HEK293 (cell line): ENCODE measurements around the gene RAC2.

Source experiments
- CTCF ChIP-seq: fragments of 450-650 bp; formaldehyde crosslinking; IDR thresholded peaks from 2 replicates; pipeline ENCODE4 v1.5.1; 2016; ENCODE audit warnings: missing biosample characterization, missing genetic modification characterization
- HOXD13 ChIP-seq: sonication (generic); formaldehyde crosslinking; IDR thresholded peaks from 2 replicates; pipeline ENCODE4 v1.8.0; 2022; ENCODE audit warnings: missing genetic modification reagents, borderline replicate concordance
- REST ChIP-seq: fragments of 450-650 bp; formaldehyde crosslinking; IDR thresholded peaks from 2 replicates; pipeline ENCODE4 v1.5.1; 2016; ENCODE audit warnings: missing biosample characterization, missing genetic modification characterization
- SP2 ChIP-seq: fragments of 450-650 bp; formaldehyde crosslinking; IDR thresholded peaks from 2 replicates; pipeline ENCODE4 v1.5.1; 2016; ENCODE audit warnings: missing biosample characterization, missing genetic modification characterization
- TCF7L2 ChIP-seq: IDR thresholded peaks from 2 replicates; pipeline ENCODE4 v1.6.1; 2011; ENCODE audit warnings: low read depth, mild to moderate bottlenecking, inconsistent platforms, low read length, moderate library complexity, borderline replicate concordance
- YY1 ChIP-seq: fragments of 450-650 bp; formaldehyde crosslinking; IDR thresholded peaks from 2 replicates; pipeline ENCODE4 v1.5.1; 2018; ENCODE audit warnings: missing biosample characterization, missing genetic modification characterization
- ZBTB20 ChIP-seq: fragments of 450-650 bp; formaldehyde crosslinking; IDR thresholded peaks from 2 replicates; pipeline ENCODE4 v1.5.1; 2016; ENCODE audit warnings: missing biosample characterization, missing genetic modification characterization
- ZBTB26 ChIP-seq: fragments of 450-650 bp; formaldehyde crosslinking; optimal IDR thresholded peaks from 2 replicates; pipeline ENCODE3; 2016; ENCODE audit warnings: missing biosample characterization, mild to moderate bottlenecking, missing genetic modification characterization
- ZNF133 ChIP-seq: fragments of 450-650 bp; formaldehyde crosslinking; IDR thresholded peaks from 2 replicates; pipeline ENCODE4 v1.5.1; 2016; ENCODE audit warnings: missing biosample characterization, missing genetic modification characterization
- ZNF24 ChIP-seq: fragments of 450-650 bp; formaldehyde crosslinking; IDR thresholded peaks from 2 replicates; pipeline ENCODE4 v1.5.1; 2016; ENCODE audit warnings: missing biosample characterization, missing genetic modification characterization
- ZNF274 ChIP-seq, 2 experiments: fragments of 200-500 bp in 1 of 2; fragments of 450-650 bp in 1 of 2; sonication (Bioruptor generic) in 1 of 2; formaldehyde crosslinking in 1 of 2; IDR thresholded peaks; 2 replicates each; pipeline versions ENCODE4 v1.5.1 to v1.6.1; 2014 to 2016; ENCODE audit warnings: borderline replicate concordance in 1 of 2, inconsistent platforms in 1 of 2, low read length in 1 of 2, missing biosample characterization in 1 of 2, missing genetic modification characterization in 1 of 2
- ZNF335 ChIP-seq: fragments of 450-650 bp; formaldehyde crosslinking; conservative IDR thresholded peaks from 2 replicates; pipeline ENCODE4 v1.5.1; 2016; ENCODE audit warnings: missing biosample characterization, missing genetic modification characterization
- ZNF76 ChIP-seq: fragments of 450-650 bp; formaldehyde crosslinking; IDR thresholded peaks from 2 replicates; pipeline ENCODE4; 2016; ENCODE audit warnings: low read depth, missing biosample characterization, missing genetic modification characterization, borderline replicate concordance

- TF ChIP-seq ZNF335 (tag by site-specific recombination) (no peak), CTCF (tag by site-specific recombination) (no peak), REST (tag by site-specific recombination) (no peak), ZBTB20 (tag by site-specific recombination) (no peak), TCF7L2 (no peak), ZNF133 (tag by site-specific recombination) (no peak), HOXD13 (no peak), ZNF76 (no peak), ZBTB26 (tag by site-specific recombination) (no peak), ZNF24 (tag by site-specific recombination) (no peak), SP2 (no peak), YY1 (no peak), ZNF274 (IDR thresholded peaks at IDR 0.05; ENCODE audit: low read length) (no peak), ZNF274 (tag by site-specific recombination; IDR thresholded peaks at IDR 0.05; ENCODE audit: borderline replicate concordance) (no peak)
Measured at GRCh38 chr22:37188901-37189466, 55.1 kb downstream of the RAC2 start.
